HG02981 (cell line): ENCODE measurements around the gene CYREN.
"Not testable (repeated sequence)": the region's sequence is repeated elsewhere in the genome, so short reads cannot be mapped to it uniquely, and the experiment has no call there.

Experiments
- ATAC-seq: cut with Tn5 transposase; IDR thresholded peaks from one replicate; pipeline ENCODE4 v1.9.1; 2021; ENCODE audit warnings: mild to moderate bottlenecking, moderate library complexity; ENCODE audit not compliant: unreplicated experiment

The CYREN gene

GRCh38 chr7:135160858-135161653 lies 9.5 kb downstream of the CYREN start:
- no peak for ATAC-seq

- ATAC-seq: peak; percentile 57
These were observed 10.2 kb downstream of the CYREN start for GRCh38 chr7:135160098-135160857.

GRCh38 chr7:135159359-135160085 lies 11.0 kb downstream of the CYREN start:
- no peak for ATAC-seq

DNA sequence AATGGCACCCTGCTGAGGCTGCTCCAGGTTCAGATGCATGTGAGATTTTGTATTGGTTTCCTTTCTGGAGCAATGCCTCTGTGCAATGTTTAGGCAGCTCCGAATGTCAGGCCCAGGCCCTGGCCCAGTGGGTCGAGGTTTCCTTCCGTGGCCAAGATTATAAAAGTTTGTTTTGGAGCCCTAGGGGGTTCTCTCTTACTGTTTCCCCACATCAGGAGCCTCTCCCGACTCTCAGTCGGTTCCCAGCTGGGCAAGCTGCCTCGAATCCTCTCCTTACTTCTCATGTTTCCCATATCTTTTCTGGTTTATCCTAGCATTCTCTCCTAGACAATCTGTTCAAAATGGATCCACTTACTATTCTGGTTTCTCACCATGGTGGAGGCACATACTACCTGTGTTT lies 11.6 kb downstream of the CYREN start:
- no peak for ATAC-seq

GRCh38 chr7:135158141-135158655 lies 12.3 kb downstream of the CYREN start:
- no peak for ATAC-seq

DNA sequence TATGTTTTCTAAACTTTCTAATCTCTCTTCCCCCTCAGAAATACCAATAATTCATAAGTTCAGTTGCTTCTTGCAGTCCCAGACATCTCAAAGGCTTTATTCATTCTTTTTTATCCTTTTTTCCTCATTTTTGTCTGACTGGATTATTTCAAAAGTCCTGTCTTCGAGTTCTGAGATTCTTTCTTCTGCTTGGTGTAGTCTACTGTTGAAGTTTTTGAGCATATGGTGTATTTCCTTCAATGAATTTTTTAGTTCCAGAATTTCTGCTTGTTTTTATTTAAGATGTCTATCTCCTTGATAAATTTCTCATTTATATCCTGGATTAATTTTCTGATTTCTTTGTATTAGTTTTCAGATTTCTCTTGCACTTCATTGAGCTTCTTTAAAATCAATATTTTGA lies 14.2 kb downstream of the CYREN start:
- no peak for ATAC-seq

- ATAC-seq: no peak
These were observed 15.8 kb downstream of the CYREN start for GRCh38 chr7:135154734-135155133.

- no peak for ATAC-seq
These were observed 18.1 kb downstream of the CYREN start for GRCh38 chr7:135152442-135152841.

- no peak for ATAC-seq
These were observed 19.0 kb downstream of the CYREN start for GRCh38 chr7:135151533-135151932.

DNA sequence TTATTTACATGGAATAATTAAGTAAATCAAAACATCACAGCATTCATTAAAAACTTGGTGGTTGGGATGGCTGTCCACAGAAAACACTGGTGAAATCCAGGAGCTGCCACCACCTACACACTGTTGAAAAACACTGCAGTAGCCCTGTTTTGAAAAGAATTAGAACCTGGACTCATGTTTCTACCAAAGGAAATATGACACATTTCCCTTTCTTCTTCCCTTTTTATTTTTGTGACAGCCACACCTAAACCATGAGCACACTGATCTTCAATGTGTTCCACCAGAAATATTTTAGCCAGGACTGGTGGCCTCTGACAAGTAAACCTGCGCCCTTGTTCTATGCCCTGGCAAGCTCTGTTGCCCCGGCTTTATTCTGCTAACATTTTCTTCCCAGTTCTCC lies 19.4 kb downstream of the CYREN start:
- ATAC-seq: no peak

DNA sequence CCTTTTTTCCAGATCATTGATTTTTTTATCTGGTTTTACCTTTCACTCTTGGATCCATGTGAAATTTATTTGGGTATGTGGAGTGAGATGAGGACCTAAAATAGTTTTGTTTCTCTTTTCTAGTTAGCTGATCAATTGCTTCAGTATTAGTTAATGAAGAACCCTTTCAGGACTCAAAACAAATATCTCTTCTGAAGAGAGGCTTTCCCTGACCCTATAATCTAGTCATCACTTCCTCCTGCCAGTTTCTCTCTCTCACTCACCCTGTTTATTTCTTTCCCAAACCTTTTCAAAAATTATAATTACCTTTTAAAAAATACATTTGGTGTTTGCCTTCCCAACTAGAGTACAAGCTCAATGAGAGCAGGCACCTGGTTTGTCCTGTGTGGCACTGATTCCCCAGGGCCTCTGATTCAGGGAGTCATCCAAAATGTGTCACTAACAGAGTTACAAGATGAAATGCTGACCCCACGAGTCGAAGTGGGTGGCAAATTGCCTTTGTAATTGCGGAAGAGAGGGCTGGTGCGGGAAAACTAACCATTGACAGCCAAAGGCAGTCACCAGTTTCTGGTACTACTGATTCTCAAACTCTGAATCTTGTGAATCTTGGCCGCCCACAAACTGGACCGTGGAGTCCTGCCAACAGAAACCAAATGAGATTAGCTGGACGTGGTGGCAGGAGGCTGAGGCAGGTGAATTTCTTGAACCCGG lies 20.3 kb downstream of the CYREN start:
- ATAC-seq: no peak

- ATAC-seq: peak; percentile 67
These were observed 22.4 kb downstream of the CYREN start, which contains the start of gene TMEM140 for GRCh38 chr7:135147899-135148721. TSS of gene TMEM140 (plus strand) at chr7:135148072. CDS start at chr7:135164442, 16,370 bp downstream.

GRCh38 chr7:135147341-135147898 lies 23.1 kb downstream of the CYREN start:
- ATAC-seq: no peak

DNA sequence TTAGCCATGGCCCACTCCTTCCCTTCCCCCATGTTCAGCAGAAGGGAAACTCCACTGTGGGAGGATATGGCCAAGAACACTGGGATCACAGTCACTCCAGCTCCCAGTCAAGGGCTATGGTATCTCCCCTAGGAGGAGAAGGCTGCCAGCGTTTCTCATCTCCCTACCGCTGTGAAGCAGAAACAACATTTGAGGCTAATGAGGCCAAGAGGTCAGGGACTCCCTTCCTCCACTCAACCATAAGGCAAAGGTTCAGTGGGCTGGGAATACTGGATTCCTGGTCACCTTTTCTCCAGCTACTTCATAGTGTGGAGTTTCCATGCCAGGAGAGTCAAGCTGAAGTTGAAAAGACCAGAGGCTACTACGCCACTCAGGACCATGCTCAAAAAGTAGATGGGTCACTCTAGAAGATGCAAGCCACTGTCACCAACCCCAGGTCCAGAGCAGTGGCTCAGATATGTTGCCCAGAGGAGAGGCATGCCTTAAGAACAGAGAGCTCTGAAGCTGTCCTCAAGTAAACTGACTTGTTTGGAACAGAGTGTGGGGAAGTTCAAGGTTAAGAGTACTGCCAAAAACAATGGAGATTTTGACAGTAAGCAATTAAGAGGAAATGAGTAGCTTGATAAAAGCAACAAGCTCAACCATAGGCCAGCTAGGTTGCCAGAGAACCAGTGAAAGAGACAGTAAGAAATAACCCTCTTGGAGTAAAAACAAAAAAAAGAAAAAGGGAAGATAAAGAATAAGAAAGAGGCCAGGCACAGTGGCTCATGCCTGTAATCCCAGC lies 26.4 kb downstream of the CYREN start:
- no peak for ATAC-seq

DNA sequence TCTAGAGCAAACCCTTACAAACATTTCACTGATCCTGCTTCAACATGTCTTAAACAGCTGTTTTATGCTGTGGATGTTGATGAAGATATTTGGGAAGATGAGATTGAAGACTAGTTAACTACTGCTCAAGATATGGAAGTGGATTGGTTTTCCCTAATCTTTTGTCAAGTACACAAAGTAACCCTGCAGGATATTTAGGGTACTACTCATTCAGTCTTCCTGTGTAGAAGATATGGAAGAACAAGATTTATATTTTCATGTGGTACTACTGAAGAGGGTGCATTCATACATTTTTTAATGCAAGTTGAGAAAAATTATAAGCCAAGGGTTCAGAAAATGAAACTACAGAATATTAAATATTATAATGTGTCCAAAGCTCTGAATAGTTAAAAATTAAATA lies 40.9 kb downstream of the CYREN start:
- ATAC-seq: no peak

DNA sequence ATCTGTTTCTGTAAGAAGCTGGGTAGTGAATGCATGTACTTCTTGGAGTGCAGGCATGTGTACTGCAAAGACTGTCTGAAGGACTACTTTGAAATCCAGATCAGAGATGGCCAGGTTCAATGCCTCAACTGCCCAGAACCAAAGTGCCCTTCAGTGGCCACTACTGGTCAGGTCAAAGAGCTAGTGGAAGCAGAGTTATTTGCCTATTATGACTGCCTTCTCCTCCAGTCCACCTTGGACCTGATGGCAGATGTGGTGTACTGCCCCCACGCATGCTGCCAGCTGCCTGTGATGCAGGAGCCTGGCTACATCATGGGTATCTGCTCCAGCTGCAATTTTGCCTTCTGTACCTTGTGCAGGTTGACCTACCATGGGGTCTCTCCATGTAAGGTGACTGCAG lies 41.6 kb downstream of the CYREN start:
- no peak for ATAC-seq

- ATAC-seq: not testable (repeated sequence)
These were observed 45.9 kb downstream of the CYREN start for GRCh38 chr7:135124631-135125030.

DNA sequence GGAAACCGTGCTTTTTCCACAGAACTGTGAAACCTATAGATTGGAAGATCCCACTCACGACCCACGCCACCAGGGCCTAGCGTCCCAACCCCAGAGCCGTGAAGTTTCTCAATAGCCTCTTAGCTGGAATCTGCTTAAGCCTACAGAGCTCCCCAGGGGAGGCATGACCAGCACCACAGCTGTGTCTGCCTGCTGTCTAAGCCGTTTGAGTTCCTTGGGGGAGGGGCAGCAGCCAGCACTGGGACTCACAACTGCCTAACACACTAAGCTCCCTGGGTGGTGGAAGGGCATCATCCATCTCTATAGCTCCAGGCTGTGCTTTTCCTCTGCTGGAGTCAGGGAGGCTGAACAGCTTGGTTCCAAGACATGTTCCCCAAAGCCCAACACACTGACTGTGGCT lies 48.6 kb downstream of the CYREN start:
- ATAC-seq: no peak

DNA sequence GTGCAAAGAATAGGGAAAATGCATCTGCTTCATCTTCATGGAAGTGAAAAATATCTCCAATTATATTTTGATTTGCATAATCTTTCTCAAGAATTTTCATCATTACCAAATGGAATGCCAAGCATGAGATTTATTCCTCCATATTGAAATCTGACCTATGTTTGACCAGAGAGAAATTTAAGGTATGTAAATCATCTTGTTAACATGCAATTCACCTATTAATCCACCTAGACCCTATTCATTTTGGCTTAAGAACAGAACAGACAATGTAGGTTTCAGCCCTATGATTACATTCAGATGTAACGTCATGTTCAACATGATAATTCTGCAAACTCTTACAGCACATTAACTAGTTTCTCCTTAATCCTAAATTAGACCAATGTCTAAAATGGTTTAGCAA lies 53.4 kb downstream of the CYREN start:
- no peak for ATAC-seq
